GM18951 (cell line): ENCODE measurements around the gene SYT13.

ENCODE experiments used
- POLR2A ChIP-seq: IDR thresholded peaks from 4 replicates; pipeline ENCODE4 v1.6.1; 2011; ENCODE audit warnings: mild to moderate bottlenecking; ENCODE audit not compliant: insufficient read length, insufficient read depth; ENCODE audit errors: extremely low read depth
- in situ Hi-C: fragments of 300-500 bp; cut with MboI; formaldehyde crosslinking; loops from one replicate; pipeline ENCODE4 v1.12.0; 2022; ENCODE audit warnings: low sequenced_read_pairs, mixed read lengths, inconsistent platforms; ENCODE audit not compliant: unreplicated experiment

Gene SYT13

DNA sequence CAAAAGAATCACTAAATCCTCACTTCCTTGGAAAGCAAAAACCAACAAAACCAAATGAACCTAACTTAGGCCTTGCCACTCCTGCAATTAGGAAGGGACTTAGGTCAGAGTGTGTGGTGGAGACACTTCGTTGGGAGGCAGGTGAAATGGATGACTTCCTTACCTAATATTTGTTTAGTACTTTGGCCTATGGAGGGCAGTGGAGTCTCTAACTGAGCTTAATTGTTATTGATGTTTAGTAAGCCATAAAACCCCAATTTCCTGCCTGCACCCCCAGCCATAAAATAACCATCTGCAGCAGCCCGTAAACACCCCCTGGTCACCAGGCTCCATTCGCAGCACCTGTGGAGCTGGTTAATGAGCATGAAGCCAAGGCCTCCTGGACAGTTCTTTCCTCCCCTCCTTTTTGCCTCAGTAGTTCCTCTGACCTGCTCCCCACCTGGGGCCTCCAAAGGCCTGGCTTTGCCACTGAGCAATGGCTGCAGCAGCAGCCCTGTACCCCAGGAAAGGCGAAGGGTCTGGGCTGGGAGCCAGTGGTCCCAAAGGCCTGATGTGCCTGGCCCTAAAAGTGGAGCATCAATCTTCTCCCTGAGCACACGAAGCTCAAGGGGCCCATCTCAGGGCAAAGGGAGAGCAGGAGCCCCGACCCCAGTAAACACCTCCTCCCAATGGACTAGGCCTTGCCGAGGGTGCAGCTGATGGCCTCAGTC lies 15.6 kb upstream of the SYT13 start:
- no peak for TF ChIP-seq POLR2A
- in situ Hi-C loops, result no loop called here

DNA sequence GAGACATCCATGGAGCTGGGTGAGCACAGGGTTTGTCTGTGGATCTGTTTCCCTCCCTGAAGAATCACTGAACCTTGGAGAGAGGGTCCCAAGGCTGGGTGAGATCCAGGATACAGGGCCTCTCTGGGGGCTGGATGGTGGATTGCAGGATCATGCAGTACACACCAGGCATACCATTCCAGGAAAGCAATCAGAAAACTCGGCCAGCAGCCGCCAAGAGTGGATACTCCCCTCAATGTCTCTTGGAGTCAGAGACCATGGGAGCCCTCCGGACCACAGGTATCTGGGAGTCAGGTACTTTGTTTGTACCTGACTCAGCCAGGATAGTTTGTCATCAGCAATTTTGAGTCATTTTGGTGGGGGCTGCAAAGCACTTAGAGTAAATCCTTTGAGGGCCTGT lies 14.6 kb upstream of the SYT13 start:
- in situ Hi-C loops, result no loop called here
- TF ChIP-seq POLR2A, result no peak

DNA sequence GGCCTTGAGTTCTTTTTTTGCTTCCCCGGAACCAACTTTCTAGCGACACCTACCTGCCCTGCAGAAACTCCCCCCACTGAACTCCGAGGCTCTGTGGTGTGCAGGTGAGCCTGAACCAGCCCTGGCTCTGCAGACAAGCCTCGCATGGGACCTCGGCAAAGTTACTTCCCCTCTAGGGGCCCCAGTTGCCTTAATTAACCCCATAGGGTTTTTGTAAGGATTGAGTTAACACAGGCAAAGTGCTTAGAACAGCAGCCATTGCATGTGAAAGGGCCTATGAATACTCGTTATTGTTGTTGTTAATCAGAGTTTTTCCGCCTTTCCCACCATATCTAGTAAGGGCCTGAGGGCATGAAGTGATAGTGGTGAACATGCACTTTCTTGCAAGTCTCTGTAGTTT lies 12.6 kb upstream of the SYT13 start:
- no peak for TF ChIP-seq POLR2A
- in situ Hi-C loops, result loop anchor here (10.0 kb wide), 1 partner anchor 184 kb away; no protein-coding TSS in a partner anchor

DNA sequence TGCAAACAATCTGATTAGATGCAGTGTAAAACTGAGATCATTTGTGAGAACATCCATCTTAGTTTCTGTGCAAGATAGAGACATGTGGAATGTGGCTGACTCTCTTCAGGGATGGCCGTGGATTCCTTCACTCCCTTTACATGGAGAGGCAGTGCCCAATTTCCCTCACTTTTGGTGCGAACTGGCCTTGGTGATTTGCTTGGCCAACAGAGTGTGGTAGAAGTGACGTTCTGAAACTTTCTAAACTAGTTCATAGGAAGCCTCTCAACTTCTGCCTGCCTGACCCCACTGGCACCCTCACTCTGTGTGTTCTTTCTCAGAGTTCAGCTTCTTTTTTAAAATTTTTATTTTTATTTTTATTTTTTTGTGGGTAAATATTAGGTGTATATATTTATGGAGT lies 9.9 kb upstream of the SYT13 start:
- in situ Hi-C loops, result loop anchor here (10.0 kb wide), 1 partner anchor 181 kb away; no protein-coding TSS in a partner anchor
- TF ChIP-seq POLR2A, result no peak

DNA sequence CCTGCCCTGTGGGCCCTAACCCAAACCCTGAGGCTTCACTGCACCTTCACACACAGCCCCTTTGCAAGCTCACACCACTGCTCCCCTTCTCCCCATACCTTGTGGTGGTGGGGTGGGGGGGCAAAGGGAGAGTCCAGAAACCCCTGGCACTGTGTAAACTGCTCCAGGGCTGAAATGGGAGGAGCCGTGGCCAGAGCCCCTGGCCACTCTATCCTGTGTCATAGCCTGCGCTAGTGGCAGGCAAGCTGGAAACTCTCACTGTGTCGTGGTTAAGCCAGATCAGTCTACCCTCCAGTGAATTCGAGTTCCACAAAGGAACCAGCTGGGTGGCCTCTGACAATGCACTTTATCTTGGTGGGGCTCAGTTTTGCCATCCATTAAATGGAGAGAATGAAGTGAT lies 8.4 kb upstream of the SYT13 start:
- TF ChIP-seq POLR2A, result no peak
- in situ Hi-C loops, result loop anchor here (10.0 kb wide), 1 partner anchor 180 kb away; no protein-coding TSS in a partner anchor

DNA sequence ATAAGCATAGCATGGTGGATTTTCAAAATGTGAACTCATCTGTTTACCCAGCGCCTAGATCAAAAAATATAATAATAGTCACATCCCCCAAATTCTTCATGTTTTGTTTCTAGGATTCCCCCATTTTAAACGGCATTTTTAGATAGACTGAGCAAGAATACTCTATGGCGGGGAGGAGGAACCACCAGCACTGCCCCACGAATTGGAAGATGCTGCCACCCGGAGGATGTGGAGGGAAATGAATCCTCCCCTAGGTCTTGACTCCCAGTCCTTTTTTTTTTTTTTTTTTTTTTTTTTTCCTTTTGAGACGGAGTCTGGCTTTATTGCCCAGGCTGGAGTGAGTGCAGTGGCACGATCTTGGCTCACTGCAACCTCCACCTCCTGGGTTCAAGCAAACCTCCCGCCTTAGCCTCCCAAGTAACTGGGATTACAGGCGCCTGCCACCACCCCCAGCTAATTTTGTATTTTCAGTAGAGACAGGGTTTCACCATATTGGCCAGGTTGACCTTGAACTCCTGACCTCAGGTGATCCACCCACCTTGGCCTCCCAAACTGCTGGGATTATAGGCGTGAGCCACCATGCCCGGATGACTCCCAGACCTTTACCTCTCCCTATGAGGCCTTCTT lies 7.5 kb upstream of the SYT13 start:
- in situ Hi-C loops, result loop anchor here (10.0 kb wide), 1 partner anchor 179 kb away; no protein-coding TSS in a partner anchor

DNA sequence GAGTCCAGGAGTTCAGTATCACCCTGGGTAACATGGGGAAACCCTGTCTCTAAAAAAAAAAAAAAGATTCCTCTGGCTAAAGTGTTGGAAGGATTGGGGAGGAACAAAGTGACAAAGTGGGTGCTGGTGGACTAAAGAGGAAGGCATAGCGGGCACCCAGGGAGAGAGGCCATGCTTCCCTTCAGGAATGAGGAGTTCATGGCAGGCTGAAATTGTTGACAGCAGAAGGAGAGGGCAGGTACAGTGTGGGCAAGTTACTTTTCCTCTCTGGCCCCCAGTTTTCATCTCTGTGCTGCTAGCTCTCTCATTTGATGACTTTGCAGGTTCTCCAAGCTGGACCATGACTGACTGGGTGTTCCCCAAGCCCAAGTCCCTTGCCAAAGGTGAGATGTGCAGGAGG lies 4.4 kb upstream of the SYT13 start:
- in situ Hi-C loops, result loop anchor here (10.0 kb wide), 1 partner anchor 176 kb away; no protein-coding TSS in a partner anchor
- no peak for TF ChIP-seq POLR2A

DNA sequence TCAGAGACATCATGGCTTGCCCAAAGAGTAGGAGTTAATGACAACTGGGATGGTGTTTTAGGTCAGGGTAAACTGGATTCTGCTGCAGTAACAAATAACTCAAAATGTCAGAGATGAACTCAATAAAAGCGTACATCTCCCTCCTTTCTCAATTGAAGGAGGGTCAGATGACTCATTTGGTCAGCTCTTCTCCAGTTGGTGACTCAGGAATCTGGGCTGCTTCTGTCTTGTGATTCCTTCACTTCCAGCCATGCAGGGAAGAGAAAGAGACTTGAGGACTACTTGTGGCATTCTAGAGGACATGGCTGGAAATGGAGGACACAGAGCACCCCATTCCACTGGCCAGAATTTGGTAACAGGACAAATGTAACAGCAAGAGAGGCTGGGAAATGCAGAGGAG lies 3.2 kb upstream of the SYT13 start:
- in situ Hi-C loops, result no loop called here

DNA sequence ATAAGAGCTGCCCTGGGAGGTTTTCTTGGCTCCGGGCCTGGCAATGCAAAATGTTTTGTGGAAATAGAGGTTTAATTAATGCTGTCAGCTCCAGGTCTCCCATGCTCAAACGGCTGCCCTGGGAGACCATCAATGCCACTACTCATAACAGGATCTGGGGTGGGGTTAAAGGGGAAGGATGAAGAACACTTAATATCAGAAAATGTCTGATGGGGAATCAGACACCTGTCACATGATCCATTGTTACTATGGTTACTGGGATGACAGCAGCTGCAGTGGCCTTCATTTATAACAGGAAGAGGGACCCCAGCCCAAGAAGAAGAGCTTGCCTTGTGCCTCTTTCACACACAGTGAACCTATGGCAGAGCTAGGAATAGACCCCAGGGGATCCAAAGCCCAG lies 2.2 kb upstream of the SYT13 start:
- no peak for TF ChIP-seq POLR2A
- in situ Hi-C loops, result no loop called here

More for the DNA sequence above, 3.2 kb upstream of the SYT13 start:
- TF ChIP-seq POLR2A, result no peak

DNA sequence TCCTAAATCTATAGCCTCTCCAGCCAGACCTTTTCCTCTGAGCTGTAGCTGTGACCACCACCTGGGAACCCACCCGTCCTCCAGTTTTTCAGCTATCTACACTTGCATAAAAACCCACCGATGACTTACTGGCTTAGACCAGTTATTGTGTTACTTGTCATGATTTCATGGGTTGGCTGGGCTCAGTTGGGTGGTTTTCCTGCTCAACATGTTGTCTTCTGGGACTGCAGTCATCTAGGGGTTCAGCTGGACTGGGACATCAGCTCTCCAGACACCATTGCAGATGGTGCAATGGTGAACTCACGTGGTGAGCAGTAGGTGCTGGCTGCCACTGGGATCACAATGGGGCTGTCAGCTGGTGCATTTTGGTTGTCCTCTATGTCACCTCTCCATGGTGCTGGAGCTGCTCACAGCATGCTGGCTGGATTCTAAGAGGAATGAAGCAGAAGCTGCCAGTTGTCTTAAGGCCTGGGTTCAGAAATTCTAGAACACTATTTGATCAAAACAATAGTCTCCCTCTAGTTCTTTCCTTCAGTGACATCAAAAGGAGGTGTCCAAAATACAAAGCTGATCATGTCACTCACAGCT lies 1.3 kb upstream of the SYT13 start:
- TF ChIP-seq POLR2A, result no peak
- in situ Hi-C loops, result no loop called here

DNA sequence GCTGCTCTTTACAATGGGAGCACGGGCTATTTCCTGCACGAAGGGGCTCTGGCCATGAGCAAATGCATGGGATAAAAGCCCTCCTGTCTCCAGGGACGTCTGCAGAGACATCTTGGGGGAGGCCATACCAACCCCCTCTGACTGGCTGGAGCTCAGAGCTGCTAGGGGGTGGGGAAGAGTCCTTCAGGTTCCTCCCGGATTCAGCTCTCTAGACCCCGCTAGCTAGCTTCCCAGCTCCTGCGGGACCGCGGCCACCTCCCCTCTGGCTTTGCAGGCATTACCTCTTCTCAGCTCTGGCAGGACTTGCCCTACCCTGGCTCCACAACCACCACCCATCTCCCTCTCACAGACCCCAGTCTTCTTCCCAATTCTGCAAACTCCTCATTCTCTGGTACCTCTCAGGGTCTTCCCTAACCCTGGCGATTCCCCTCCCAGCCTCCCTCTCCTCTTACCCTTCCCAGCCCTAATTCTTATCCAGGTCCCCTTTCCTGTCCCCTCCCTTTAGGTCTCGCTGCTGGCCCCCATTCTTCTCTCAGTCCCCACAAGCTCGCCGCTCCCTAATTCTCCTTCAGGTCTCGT lies 802 bp downstream of the SYT13 start:
- TF ChIP-seq POLR2A, result no peak
- in situ Hi-C loops, result no loop called here

DNA sequence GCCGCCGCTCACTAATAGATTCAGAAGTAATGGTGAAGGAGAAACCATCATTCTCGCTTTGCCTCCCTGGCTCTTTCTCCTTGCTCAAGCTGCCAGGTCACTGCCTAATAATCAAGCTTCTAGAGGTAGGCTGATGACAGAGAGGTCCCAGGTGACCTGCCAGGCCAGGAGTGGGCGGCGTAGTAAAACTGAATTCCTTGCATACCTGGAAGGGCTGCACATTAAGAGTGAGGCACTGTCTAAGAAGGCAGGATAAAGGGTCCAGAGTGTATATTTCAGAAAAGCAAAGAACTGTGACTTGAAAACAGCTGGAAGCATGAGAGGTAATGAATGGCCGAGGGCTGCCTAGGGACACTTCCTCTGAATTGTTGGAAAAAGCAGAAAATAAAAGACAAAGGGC lies 4.1 kb downstream of the SYT13 start:
- in situ Hi-C loops, result no loop called here

DNA sequence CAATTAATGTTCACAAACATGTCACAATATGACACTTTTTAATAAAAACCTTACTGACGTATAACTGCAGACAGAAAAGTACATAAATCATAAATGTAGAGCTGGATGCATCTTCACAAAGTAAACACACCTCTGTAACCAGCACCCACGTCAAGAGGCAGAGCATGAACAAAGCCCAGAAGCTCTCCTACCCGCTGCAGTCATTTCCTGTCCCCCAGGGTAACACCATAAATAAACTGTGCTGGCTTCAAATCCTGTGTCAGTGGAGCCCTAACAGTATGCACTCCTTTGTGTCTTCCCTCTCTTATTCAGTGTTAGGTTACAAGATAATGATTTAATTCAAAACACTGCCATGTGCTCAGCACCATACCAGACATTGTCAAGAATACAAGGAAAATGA lies 5.7 kb downstream of the SYT13 start:
- in situ Hi-C loops, result no loop called here
- no peak for TF ChIP-seq POLR2A

More for the DNA sequence above, 4.1 kb downstream of the SYT13 start:
- TF ChIP-seq POLR2A, result no peak
